ENCODE measurements around the gene CXXC5.

The CXXC5 gene

DNA sequence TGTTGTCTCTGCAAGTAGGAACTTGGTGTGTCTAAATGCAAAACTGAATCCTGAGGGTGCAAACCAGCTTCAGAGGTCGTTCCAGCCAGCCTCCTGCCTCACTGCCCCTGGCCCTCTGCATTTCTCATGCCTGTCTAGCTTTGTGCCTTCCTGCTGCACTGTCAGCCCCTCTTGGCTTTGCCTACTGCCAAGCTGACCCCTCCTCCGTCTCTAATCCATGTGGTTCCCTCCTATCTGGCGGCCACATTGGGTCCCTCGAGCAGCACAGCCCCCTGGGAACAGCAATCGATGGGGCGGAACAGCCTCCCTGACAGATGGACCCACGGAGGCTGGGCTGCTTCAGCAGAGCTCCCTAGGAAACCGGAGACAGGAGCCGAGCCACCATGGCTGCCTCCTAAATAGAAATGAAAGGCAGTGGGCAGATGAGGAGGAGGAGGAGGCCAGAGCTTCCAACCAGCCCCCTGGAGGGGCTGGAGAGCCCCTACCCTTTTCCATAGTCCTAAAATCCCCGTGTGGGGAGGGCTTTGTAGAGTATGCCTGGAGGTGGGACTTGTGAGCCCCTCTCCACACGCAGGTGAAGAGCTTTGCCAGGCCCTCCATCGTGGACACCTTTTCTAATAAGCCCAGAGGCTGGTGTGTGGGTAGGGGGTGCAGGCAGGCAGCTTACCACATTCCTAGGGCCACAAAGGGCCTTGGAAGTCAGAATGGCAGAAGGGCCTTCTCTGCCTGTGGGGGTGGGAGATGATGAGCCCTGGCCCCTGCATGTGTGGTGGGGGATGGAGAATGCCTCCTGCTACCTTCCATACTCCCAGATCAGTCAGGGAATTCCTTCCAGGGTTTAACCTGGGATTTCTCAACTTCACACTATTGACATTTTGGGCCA is 9.2 kb upstream of the CXXC5 start:
- DNase-seq = no peak

DNA sequence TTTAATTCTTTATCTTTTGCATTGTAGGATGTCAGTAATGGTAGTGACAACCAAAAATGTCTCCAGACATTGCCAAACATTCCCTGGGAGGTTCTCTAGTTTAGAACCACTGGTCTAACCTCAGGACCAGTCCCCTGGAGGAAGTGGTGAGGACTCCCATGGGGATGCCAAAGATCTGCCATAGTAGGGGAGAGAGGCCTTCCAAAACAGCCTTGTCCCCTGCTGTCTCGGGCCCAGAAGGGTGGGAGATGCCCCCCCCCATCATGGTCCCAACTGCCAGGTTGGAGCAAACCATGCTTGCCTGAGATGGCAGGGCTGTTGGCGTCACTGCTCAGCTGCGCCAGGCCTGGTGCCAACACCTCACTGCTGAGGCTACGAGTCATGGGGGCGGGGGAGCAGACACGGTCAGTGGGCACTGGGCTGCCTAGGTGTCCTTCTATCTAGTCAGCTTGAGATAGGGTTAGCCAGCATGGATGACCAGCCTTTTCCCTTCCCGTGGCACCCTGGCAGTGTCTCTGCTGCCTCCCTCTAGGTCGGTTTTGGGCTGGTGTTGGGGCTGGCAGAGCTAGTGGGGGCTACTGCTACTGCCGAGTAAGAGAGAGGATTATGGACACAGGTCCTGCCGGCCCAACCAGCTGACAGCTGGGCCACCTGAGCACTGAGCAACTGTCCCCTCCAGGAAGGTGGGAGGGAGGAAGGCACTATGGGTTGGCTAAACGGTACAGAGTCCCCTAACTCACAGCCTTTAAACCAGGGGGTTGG is 8.3 kb upstream of the CXXC5 start:
- DNase-seq = no peak

DNA sequence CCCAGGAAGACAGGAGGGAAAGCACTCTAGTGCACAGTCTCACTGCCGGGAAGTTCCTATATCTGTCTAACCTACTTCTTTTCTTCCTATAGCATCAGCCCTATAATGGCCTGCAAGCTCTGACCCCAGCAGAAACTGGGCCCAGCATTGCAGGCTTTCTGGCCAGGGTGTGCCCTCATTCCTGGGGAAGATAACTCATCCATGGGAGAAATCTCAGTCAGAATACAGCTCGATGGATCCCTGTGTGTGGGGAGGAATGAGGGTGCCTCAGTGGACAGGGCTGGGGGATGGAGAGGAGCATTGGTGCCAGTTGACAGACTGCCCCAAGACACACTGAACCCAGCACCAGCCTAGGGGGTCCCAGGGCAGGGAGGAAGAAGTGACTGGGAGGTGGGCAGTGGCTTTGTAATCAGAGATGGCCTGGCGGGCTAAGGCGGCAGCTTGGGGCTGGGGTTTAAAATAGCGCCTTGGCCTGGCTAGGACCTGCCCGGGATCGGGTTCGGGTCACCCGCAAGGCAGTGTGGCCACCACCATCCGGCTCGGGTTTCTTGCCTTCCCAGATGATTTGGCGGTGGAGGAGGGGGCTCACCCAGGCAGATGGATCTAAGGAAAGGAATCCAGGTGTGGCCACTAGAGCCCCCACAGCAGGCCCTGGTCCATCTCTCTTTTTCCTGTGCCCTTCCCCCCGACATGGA is 7.6 kb upstream of the CXXC5 start:
- no peak for DNase-seq

DNA sequence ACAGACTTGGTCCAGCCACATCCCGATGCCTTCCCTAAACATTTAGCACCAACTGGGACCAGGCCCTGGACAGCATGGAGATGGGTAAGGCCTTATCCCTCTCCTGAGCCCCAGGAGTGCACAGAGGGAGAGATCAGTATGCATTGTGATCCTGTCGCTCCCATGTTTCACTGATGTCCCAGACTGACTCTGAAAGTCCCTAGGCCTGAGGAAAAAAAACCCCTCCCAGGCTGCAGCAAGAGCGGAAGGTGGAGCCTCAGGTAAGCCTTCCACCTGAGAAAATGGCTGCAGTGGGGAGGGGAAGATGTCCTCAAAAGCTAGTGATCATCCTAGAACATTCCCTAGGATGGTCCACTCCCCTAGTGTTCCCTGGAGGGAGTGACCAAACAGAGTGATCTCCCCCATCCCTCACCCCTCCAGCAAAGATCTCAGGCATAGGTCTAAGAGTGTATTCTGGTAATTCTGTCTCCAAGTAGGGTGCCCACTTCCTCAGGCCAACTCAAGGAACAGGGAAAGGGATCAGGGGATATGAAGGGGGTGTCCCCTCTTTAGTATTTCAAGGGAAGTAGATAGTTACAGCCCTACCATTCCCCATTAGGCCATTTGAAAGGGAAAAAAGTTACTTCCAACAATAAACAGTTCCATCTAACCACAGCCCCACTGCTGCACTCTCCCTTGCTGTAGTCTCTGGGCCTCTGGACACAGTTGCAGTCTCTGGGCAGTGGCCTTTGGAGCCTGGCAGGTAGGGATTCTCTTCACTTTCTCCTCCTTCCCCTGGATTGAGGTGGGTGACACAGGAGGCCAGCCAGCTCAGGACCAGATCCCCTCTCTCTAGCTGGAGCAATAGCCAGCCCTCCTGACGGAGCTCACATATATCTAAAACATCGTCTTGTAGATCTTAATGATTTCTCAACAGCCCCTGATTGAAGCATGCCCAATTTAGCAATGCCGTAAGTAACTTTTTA is 6.8 kb upstream of the CXXC5 start:
- DNase-seq = no peak

DNA sequence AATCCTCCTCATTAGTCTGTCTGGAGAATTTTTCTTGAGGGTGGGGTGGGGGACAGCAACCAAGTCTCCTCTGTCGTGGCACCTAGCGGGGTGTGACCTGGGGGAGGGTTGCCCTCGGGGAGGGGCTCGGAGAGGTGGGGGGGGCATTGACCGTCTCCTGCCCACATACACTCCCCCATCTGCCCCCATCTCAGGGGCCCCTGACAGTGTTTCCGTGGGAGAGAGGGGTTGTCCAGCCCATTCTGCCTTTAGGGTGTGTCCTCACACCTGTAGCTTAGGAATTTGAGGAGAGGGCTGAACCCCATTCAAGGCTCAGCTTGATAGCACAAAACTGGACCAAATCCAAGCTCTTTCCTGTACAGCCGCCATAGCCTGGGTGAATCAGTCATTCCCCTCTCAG is 5.9 kb upstream of the CXXC5 start:
- DNase-seq = no peak

DNA sequence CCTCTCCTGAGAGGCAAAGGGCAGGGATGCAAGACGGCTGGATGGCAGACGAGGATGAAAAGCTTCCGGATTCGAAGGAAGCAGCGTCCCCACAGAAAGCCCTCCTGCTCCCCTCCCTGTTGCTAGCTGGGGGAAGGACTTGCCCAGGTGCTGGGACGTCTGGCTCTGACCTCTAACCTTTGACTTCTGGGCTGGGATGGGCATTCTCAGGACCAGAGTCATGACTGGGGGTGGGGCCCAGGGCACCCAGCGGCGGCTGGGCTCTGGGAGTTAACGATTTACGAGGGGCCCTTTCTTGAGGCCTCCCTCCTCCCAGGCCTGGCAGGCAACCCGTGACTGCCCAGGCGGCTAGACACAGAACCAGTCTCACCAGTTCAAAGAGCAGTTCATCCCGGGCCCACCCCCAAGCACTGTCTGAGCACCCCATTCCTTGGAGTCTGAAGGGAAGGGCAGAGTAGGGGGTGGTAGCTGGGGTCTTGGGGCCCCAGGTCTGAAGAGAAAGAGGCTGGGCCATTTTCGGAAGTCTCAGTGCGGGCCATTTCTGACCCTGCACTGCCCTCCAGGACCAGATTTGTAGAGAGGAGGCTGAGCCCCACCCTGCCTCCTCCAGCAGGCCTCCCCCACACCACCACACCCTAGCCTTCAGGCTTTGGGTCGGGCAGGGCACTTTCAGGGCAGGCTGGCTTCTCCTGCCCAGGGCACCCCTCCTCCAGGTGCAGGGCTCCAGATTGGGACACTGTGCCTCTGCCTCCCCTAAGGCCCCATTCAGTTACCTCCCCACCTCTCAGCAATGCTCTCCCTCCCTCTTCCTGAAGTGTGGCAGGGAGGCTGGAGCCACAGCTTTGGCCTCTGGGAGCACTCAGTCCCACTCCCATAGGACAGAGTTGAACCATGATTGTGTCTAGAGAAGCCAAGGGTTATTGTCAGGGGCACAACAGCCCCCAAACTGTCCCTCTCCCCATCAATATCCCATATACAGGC is 5.0 kb upstream of the CXXC5 start:
- no peak for DNase-seq

DNA sequence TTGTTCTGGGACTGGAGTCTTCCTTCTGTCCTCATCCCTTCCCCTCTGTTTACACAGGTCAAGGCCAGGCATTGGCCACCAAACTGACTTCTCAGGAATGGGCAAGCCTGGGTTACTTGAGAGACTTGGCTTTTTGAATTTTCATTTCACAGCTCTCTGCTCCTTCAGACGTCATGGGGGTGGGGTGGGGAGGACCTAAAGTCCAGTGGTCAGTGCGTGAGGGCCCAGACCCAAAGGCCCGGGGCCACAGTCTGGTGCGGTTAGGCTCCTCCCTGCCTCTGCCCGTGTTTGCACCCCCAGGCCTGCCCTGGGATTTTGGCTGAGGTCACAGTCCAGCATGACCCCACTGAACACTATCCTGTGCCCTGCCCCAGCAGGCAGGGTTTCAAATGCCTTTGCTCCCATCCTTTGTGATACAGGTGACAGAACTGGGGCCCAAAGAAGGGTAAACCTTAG is 4.1 kb upstream of the CXXC5 start:
- no peak for DNase-seq

DNA sequence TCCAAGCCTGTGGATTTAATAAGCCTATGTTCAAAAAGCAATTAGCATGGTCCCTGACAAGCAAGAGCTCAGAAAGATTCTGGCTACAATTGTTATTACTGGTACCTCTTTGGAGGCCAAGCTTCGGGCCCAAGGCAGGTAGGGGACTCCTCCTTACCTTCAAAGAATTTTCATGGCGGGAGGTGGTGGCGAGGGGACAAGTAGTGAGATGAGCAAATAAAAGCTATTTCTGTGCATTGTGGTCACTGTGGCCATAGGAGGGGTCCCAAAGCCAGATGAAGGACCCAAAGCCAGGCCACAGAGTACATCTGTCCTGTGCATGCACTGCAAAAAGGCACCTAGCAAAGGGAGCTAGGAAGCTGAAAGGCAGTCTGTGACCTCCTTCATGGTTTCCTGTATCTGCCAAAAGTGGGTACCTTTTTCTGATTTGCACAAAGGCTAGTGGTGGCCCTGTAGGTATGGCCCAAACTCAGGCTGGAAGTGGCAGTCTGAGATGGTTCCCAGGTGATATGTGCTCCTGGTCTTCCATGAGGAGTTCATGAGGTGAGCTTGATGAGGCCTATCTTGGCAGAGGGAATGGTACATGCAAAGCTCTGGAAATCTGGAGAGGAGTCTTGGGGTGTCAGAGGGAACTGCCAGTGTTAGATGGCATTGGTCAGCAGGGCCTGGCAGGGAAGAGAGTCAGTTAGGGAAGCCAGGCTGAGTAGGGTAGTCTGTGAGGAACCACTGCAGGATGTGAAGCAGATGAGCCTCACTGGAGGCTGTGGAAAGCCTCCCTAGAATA is 3.3 kb upstream of the CXXC5 start:
- DNase-seq = no peak

DNA sequence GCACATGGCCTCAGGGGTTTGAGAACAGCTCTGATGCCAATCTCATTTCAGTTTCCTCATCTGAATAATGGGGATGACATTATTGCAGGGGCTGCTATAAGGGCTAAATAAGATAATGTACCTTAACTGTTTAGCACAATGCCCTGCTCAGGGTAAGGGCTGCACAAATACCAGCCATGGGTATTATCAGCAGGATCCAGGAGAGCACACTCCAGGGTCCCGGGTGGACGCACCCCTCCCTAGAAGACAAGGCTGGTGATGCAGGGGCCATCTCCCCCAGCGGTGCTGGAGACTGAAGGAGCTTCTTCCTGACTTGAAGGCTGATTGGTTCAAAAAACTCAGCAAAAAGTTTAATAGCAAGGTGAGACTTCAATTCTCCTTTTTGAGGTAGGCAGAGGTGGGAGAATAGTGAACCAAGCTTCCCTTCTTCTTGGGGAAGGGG is 2.7 kb upstream of the CXXC5 start:
- DNase-seq = no peak

DNA sequence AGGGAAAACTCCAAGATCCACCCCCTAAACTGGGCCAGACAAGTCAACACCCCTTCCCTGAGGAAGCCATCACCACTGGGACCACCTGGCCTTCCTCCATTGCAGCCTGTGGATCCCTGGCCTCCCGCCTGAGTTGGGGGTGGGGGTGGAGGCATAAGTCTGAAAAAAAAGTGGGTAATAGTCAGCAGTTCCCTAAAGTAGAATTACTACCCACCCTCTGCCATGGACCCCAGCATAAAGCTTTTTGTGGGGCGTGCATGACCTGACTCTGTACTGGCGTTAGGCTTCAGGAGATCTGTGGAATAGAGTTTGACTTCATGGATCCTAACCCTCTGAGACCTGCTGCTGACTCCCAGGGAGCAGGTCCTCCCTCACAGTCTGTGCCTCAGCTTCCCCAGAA is 2.0 kb upstream of the CXXC5 start:
- DNase-seq = no peak

DNA sequence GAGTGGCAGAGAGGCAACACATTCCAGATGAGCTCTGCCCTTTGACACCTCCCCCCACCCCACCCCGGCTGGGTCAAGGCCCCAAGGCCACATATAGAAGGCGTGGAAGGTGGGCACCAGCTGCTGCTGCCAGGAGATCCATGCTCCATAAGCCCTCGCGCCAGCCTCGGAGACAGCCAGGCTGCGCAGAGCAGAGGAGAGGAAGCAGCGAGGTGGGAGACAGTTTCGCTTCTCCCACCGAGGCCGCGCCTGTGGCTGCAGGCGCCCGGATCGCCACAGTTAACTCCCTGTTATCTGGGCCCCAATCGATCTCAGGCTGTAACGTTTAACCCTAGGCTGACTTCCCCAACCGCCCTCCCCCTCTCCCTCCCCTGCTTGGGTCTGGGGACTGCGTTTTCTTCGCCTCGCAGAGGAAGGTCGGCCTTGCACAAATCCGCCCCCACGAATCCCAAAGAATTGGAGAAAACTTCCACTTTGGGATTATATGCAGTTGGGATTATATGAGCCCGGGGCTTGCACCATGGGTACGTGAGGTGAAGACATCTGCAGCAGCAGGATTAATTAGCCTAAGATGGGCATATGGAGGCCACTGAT is 1.1 kb upstream of the CXXC5 start:
- DNase-seq = no peak

DNA sequence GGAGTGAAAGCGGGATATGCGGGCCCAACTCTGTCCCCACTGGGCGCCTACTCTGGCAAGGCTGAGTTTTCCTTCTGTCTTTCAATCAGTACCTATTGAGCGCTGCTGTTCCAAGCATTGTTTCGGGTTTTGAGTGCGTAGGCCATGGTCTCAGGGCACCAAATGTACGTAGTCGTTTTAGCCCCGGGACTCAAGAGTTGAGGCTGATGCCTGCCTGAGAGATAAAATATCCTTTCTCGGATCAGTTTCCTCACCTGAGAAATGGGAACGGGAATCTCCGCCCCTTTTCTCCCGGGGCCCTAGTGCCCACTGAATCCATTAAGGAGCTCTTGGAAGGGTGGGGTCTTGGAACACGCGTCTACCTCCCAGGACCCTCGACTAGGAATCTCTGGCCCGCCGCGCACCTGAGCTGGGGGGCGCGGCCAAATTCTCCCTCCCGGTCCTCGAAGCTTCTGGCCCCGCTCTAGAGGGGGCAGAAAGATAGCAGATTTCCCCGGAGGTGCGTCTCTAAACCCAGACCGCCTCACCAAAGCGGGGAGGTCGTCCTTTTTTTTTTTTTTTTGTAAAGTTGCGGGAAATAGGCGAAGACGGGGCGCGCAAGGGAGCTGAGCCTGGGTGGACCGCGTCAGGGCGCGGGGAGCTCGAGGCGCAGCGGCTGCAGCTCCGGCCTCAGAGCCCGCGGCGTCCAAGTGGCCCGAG is 494 bp upstream of the CXXC5 start:
- no peak for DNase-seq

DNA sequence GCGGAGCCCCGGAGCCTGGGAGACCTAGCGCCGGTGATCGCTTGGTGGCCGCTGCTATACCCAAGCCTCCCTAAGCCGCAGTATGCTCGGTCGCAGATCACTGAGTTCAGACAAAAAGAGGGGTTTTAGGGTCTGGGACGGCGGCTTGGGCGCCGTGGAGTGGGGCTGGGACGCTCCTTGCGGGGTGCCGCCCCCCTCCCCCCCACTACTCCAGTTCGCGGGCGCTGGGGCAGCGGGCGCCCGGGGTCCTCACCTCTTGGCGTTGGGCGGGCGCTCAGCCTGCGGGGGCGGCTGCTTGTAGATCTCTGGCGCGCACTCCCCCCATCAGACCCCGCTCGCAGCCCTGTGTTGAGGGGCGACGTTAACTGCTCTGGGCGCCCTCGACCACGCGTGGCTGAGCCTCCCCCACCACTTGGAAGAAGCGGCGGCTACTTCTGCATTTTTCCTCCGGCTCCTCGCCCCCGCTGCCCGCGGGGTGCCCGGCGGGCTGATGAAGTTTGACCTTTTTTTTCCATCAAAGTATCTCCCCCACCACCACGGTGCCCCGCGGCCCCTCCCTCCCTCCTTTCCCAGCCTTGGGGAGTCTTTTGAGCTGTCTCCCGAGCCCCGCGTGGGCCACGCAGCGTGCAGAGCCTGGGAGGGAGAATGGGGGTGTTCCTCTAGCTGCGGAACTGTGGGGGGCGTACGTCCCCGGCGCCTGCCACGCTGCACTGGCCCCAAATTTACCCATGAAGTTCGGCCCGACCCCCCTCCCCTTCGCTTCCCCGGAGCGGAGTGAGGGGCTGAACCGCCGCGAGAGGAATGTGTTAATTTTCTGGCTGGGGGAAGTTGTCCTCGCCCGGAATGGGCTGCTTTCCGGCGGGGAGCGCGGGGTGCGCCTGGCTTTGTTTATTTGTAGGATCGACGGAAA is 1.2 kb downstream of the CXXC5 start:
- no peak for DNase-seq

DNA sequence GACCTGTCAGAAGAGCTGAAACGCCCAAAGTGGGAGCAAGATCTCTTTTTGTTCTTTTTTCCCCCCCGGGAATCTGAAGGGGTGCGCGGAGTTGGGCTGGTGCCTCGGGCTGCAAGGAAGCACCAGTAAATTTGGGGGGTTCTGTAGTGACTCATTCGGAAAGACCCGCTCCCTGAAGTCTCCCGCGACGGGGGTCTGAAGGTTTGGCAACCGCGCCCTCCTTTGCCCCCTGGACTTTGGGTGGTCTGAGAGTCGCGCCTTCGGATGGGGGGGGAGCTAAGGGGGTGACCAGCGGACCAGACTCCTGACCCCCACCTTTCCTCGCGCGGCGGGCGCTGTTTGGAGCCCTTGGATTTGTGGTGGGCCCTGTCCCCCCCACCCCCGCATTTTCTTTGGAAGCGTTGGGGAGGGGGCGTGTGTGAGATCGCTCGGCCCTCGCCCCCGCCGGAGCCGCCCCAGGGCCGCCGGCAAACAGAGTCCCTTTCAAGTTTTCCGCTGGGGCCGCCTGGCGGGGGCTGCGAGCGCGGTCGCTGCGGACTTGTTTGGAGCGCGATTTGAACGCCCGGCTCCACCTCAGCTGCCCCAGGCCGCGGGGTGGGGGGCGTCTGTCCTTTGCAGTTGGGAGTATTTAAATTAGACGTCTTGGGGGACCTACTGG is 2.0 kb downstream of the CXXC5 start:
- DNase-seq = no peak

DNA sequence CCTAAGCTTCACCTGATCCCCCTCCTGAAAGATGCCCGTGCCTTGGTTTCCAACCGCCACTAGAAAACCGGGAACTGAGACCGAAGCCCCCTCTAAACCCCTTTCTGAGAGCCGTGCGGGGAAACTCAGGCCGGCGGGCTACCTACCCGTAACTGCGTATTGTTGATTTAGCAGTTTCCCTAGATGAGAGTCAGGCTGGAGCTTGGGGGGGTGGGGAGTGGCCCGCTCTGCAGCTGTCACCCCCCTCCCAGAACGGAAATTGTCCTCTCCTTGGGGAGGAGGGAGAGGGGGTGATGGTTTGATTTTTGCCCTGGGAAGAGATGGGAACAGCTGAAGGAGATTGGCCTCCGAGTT is 2.5 kb downstream of the CXXC5 start:
- peak; percentile 32 for DNase-seq

DNA sequence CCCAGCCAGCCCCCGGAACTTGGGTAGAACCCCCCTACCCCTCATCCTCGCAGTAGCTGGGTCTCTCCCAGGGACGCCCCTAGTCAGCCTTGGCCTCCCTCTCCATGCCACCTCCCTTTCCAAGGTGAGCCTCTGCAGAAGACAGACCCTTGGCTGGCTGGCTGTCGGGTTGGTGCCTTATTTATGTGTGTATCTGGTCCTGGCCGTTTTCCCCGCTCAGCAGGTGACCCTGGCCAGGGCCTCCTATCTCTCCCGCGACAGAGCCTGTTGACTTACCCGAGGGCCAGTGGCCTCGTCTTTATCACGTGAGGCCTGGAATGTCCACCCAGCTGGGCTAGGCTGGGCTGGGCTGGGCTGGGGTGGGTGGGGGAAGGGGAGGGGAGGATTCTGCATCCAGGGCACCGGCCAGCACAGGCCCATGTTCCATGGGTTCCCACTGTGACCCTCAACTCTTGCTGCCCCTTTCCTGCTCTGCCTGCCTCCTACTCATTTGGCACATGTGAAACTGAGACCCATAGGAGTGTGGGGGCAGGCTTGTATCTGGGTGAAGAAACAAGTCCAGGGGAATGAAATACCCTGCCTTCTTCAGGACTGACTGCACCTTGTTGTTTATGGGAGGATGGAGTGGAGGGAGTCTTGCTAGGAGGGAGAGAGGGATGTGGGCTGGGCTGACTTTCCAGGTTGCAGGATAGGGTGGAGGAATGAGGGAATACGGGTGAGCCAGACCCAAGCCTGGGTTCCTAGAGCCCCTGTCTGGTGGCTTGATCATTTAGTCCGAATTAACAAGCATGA is 3.1 kb downstream of the CXXC5 start:
- peak; percentile 36 for DNase-seq

Data from DMS 273 treated with DMSO at 0.1 percent for 48 hours (cell line).